GM12864 (cell line): Measurements from ENCODE around the gene SRGAP3.

ENCODE experiments used
- DNase-seq: peaks from one replicate; pipeline ENCODE4 v3.0.0-alpha.2; 2011; ENCODE audit warnings: low read depth
- H3K4me3 ChIP-seq: 2 replicates; pipeline ENCODE4 v1.5.1; 2011; ENCODE audit warnings: mild to moderate bottlenecking, low read depth, low read length, control low read depth
- TF ChIP-seq, protein P1 (sequence below): IDR thresholded peaks from 2 replicates; pipeline ENCODE4 v1.5.1; 2011; ENCODE audit warnings: low read depth, mild to moderate bottlenecking, moderate library complexity, low read length, control low read depth, inconsistent platforms; ENCODE audit errors: missing control alignments

SRGAP3 gene

DNA sequence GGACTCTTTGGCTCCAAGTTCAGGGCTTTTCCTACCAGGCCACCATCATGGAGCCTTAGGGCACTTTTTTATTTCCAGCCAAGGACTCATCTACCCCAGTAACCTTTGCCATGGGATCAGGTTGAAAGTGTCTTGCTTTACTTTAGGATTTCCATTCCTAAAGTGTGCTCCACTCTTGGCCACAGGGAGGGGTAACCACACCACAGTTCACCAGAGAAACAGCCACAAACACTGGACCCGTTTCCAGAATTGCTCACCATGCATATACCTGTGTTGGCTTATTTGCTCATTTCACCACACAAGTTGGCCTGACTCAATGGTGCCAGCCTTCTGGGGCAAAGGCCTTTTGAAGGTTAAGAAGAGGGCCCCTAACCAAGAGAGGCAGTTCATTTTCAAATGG is 215.6 kb downstream of the SRGAP3 start:
- DNase-seq, result peak; percentile 4
- no peak overlapping the region for H3K4me3 ChIP-seq
- TF ChIP-seq, protein P1, sequence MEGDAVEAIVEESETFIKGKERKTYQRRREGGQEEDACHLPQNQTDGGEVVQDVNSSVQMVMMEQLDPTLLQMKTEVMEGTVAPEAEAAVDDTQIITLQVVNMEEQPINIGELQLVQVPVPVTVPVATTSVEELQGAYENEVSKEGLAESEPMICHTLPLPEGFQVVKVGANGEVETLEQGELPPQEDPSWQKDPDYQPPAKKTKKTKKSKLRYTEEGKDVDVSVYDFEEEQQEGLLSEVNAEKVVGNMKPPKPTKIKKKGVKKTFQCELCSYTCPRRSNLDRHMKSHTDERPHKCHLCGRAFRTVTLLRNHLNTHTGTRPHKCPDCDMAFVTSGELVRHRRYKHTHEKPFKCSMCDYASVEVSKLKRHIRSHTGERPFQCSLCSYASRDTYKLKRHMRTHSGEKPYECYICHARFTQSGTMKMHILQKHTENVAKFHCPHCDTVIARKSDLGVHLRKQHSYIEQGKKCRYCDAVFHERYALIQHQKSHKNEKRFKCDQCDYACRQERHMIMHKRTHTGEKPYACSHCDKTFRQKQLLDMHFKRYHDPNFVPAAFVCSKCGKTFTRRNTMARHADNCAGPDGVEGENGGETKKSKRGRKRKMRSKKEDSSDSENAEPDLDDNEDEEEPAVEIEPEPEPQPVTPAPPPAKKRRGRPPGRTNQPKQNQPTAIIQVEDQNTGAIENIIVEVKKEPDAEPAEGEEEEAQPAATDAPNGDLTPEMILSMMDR, result peak; percentile 16

DNA sequence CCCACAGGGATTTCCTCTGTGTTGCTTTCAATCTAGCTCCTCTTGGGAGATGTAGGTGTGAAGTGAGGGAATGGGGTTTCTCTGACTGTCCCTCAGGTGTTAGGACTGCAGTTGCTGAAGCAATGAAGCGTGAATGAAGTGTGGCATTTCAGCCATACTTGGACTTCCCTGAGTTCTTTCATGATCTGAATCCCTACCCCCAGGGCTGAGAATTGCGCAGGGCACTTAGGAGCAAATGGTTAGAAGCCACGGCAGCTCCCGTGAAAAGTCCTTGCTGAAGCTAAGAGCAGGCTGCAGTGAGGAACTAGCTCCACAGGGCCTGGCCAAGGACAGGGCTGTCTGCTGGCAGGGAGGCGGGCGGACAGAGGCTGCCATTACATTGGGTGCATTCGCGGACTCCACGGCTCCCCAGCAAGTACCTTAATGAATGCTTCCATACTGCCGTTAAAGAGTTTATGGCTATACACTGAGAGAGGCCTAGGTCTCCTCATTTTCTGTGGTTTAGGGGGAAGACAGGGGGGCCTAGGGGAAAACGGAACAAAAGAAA is 217.1 kb downstream of the SRGAP3 start:
- no peak for DNase-seq
- TF ChIP-seq, protein P1, result no peak
- no peak overlapping the region for H3K4me3 ChIP-seq

DNA sequence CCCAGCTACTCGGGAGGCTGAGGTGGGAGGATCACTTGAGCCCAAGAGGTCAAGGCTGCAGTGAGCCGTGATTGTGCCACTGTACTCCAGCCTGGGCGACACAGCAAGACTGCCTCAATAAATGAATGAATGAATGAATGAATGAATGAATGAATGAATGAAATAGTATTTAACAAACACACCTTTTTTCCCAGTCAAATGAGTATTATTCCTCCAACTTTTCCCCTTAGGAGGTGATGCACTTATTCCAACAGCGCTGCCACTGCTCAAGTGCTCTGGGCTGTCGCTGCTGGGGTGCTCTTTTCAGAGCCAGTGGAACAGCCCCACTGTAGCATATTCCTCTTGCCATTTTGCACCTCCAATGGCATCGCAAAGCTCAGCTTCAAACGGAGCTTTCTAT is 219.4 kb downstream of the SRGAP3 start:
- no peak for DNase-seq
- no peak overlapping the region for H3K4me3 ChIP-seq
- TF ChIP-seq, protein P1, result no peak

DNA sequence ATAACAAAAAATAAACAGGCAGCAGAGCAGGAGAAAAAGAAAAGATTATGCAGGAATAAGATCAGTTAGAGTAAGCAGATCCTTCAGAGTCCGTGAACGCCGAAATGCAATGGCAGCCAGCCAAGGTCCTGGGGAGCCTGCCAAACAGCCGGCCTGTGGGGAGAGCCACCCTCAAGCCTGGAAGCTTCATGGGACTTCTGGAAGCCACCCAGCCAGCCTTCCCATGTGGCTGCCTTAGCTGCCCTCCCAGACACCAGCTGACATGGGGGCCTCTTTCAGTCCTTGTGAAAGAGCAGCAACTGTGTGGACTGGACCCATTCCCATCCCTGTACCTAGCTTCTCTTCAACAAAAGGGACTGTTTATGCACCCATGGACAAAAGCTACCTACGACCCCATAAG is 221.3 kb downstream of the SRGAP3 start:
- no peak for DNase-seq
- no peak overlapping the region for H3K4me3 ChIP-seq
- TF ChIP-seq, protein P1, result no peak

DNA sequence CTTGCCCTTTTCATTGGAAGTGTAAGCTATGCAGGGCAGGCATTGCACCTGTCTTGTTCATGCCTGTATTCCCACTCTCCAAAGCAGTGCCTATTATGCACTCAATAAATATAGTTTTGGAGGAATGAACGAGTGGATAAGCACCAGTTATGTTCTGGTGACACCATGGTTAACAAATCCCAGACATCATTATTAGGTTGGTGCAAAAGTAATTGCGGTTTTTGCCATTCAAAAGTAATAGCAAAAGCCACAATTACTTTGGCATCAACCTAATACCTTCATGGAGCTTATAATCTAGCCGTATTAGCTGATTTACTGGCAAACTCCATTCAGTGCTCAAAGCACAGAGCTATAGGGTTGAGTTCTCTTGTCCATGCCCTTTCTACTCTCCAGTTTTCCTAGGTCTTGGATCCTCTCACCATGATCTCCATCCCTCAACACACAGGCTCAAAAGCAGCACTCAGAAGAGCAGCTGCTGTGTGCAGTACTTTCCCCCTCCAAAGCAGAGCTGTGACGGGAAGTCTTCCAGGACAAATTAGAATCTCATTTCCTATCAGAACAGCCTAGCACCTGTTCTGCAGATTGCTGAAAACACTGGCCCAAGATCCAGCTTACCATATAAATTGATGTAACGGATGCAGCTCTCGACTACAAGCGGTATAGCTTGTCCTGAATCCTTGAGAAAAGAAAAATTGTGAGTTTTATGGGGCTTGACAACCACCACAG is 223.0 kb downstream of the SRGAP3 start:
- no peak for DNase-seq
- TF ChIP-seq, protein P1, result no peak
- no peak overlapping the region for H3K4me3 ChIP-seq

DNA sequence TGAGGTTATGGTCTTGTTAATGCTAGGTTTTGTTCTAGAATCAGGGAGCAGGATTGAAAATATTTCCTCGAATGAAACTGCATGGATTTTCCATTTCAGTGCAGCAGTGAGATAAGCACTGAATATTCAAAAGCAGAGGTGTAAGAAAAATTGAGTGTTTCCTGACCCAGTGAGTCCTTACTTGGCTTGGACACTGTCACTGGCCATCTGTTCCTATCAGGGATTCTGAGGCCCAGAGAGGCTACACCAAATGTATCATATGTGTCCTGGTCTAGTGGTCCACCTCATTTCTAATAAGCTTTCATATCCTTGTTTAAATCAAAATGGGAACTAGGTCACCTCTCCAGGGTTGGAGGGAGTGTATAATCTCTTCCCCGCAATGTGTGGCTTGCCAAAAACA is 225.1 kb downstream of the SRGAP3 start:
- H3K4me3 ChIP-seq, result no peak overlapping the region
- no peak for DNase-seq
- TF ChIP-seq, protein P1, result no peak

DNA sequence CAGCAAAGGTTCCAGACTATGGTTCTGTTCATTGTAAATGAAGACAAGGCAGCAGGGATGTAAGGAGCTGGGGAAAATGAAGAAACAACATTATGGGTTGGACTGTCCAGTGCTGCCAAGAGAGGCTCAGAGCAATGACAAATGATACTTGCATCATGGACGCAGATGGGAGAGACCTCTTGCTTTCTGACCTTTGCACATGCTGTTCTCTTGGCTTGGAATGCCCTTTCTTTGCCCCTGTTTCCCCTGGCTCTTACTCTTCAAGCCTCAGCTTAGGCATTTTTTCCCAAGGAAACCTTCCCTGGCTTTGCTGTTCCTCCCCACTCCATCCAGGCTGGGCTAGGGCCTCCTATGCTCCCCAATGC is 226.2 kb downstream of the SRGAP3 start:
- no peak for DNase-seq
- no peak overlapping the region for H3K4me3 ChIP-seq
- TF ChIP-seq, protein P1, result no peak
